ENCODE data around the gene SFXN1. TPM values are rescaled to one million over a fixed set of nuclear protein-coding genes. Genes with fewer than 3 reads are reported as not detected.
A peak's percentile ranks its signal among the peaks of the same experiment; 100 is the strongest.

SFXN1 gene
- polyA plus RNA-seq, 3 donors, result 5.8 to 10.3 (median 8.3) TPM

GRCh38 chr5:175479125-175479881 is 943 bp downstream of the SFXN1 start:
- Histone ChIP-seq H3K4me2 (replicated peaks; ENCODE audit: extremely low read depth, low read length, poor library complexity, severe bottlenecking) (peak overlapping the region; percentile 98), H3K4me1 (ENCODE audit: control insufficient read depth in 1 of 2, insufficient read depth in 2 of 2, low read length in 2 of 2) (peaks cover 10 to 17% of the 10 kb centered on the region in 2 donors), H3K27me3 (ENCODE audit: control insufficient read depth in 2 of 2, insufficient read depth in 2 of 2, low read length in 2 of 2) (peaks cover 13 to 14% of the 10 kb centered on the region in 2 donors), H3K36me3 (replicated peaks in 1 of 2; ENCODE audit: control insufficient read depth in 1 of 2, insufficient read depth in 2 of 2, low read length in 2 of 2) (no peaks in the 10 kb centered on the region), H2AFZ (ENCODE audit: insufficient read depth, low read depth, low read length, poor library complexity, severe bottlenecking) (peak overlapping the region; percentile 94), H3K27ac (ENCODE audit: low read depth in 1 of 2, low read length in 2 of 2) (peak overlapping the region in 1 of 2 donors; percentile 39), H3K4me3 (replicated peaks in 1 of 3; ENCODE audit: low read depth in 2 of 3, low read length in 3 of 3) (peak overlapping the region; percentile 47 to 91 (median 72)), H3K9ac (ENCODE audit: insufficient read depth, low read length, poor library complexity, severe bottlenecking) (peak overlapping the region; percentile 72), H3K79me2 (ENCODE audit: insufficient read depth, low read length) (peaks cover 55% of the 10 kb centered on the region), H3K9me3 (replicated peaks in 1 of 2; ENCODE audit: control insufficient read depth in 1 of 2, insufficient read depth in 1 of 2, low read length in 2 of 2) (no peaks in the 10 kb centered on the region), H4K20me1 (ENCODE audit: insufficient read depth, low read length) (no peaks in the 10 kb centered on the region)
- Mint-ChIP-seq H3K9me3 (peaks cover 0 to 2% (median 0%) of the 10 kb centered on the region in 7 donors), H3K36me3 (peaks cover 11 to 25% of the 10 kb centered on the region in 2 donors), H3K27me3 (ENCODE audit: low read depth in 3 of 3) (peaks cover 11 to 31% (median 25%) of the 10 kb centered on the region in 3 donors), H3K4me3 (peak overlapping the region; percentile 90 to 95), H3K4me1 (peaks cover 22% of the 10 kb centered on the region), H3K27ac (peak overlapping the region in 1 of 7 donors; percentile 64)
- 58% methylated on average over 9 of the region's 13 CpGs for WGBS (ENCODE audit: insufficient coverage)
- intact Hi-C loops (cut with micrococcal nuclease), result no loop called here
- no peak for DNase-seq
- no peak for TF ChIP-seq CTCF (IDR thresholded peaks at IDR 0.05)

GRCh38 chr5:175483337-175483736 is 5.0 kb downstream of the SFXN1 start:
- 93% methylated on average over 8 of the region's 8 CpGs for whole genome bisulfite sequencing (ENCODE audit: insufficient coverage)
- H3K4me1 ChIP-seq (ENCODE audit: control insufficient read depth in 1 of 2, insufficient read depth in 2 of 2, low read length in 2 of 2), result peaks cover 10 to 17% of the 10 kb centered on the region in 2 donors
- H3K4me1 Mint-ChIP-seq, result peaks cover 19% of the 10 kb centered on the region

More at GRCh38 chr5:175483337-175483736, 5.0 kb downstream of the SFXN1 start:
- peak overlapping the region in 1 of 7 donors; percentile 1 for H3K27ac Mint-ChIP-seq
- Histone ChIP-seq H3K79me2 (ENCODE audit: insufficient read depth, low read length) (peaks cover 90% of the 10 kb centered on the region), H3K27me3 (ENCODE audit: control insufficient read depth in 2 of 2, insufficient read depth in 2 of 2, low read length in 2 of 2) (no peaks in the 10 kb centered on the region), H3K4me3 (replicated peaks in 1 of 3; ENCODE audit: low read depth in 2 of 3, low read length in 3 of 3) (no peak overlapping the region), H3K9me3 (replicated peaks in 1 of 2; ENCODE audit: control insufficient read depth in 1 of 2, insufficient read depth in 1 of 2, low read length in 2 of 2) (no peaks in the 10 kb centered on the region), H3K36me3 (replicated peaks in 1 of 2; ENCODE audit: control insufficient read depth in 1 of 2, insufficient read depth in 2 of 2, low read length in 2 of 2) (peaks cover 2 to 8% of the 10 kb centered on the region in 2 donors), H3K4me2 (replicated peaks; ENCODE audit: extremely low read depth, low read length, poor library complexity, severe bottlenecking) (no peak overlapping the region), H4K20me1 (ENCODE audit: insufficient read depth, low read length) (no peaks in the 10 kb centered on the region), H2AFZ (ENCODE audit: insufficient read depth, low read depth, low read length, poor library complexity, severe bottlenecking) (no peak overlapping the region), H3K9ac (ENCODE audit: insufficient read depth, low read length, poor library complexity, severe bottlenecking) (no peak overlapping the region), H3K27ac (ENCODE audit: low read depth in 1 of 2, low read length in 2 of 2) (no peak overlapping the region)
- H3K9me3 Mint-ChIP-seq, result no peaks in the 10 kb centered on the region
- no peak overlapping the region for H3K4me3 Mint-ChIP-seq
- peaks cover 30 to 44% of the 10 kb centered on the region in 2 donors for H3K36me3 Mint-ChIP-seq
- no peak for DNase-seq
- H3K27me3 Mint-ChIP-seq (ENCODE audit: low read depth in 3 of 3), result peaks cover 0 to 1% (median 0%) of the 10 kb centered on the region in 3 donors
- intact Hi-C loops (cut with micrococcal nuclease), result no loop called here
- no peak for TF ChIP-seq CTCF (IDR thresholded peaks at IDR 0.05)

Data from CD14-positive monocyte (primary cell).